ENCODE results near the gene FLRT2.

Gene FLRT2

DNA sequence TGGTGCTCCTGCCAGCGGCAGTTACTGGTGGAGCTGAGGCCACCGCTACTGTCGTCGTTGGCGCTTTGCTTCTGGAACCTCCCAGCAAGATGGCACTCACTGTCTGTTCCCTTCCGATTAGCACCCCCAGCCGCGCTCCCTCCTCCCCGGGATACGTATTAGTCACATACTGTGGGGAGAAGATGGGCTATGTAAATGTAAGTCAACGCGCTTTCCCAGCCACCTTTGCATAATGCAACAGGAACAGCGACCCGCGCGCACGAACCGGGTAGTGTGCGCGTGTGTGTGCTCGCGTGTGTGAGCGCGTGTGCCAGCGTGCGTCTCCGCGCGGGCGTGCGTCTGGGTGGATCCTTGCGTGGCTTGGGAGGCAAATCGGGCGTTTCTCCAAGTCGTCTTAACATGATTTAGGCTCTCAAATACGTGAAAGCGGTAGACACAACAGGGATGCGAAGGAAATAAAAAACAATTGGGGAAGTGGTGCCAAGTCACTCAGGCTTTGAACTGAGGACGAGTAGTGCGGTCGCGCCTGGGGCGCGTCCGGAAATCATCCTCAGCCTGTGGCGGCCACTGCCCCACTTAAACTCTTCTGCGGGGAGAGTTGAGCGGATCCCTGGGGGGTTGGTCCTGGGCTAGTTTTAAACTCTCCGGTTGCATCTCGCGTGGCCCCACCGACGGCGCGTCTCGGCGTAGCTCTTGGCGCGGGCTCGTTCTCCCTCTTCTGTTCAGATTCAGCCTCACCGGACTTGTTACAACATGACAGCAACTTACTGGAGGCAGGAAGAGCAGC, 1.8 kb downstream of the FLRT2 start:
- no peak for DNase-seq

DNA sequence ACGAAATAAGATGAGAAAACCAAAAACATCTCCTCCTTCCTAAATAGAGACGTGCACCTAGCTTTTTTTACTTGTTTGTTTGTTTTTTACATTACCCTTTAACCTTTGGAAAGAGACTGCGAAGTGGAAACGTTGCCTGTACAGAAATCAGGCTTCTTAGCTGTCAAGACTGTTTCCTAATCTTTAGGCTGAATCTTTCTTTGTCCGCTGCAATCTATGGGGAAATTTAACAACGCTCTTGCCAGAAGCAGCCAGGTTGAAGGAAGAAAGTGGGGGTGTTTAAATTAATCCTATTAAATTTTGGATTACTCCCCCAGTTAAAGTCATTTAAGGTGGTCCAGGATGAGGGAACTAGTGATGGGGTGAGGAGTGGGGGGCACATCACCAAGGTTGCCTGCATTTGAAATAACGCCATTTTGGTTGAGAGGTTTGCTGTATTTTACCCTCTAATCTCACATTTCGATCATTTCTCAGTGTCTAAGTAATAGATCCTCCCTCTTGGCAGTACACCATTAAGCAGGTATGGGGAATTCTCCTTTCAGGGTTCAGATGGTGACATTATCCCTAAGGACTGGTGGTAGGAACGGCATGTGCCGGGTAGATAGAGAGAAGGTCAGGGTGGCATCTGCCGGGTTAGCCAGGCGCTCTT, 2.6 kb downstream of the FLRT2 start:
- DNase-seq, result no peak

DNA sequence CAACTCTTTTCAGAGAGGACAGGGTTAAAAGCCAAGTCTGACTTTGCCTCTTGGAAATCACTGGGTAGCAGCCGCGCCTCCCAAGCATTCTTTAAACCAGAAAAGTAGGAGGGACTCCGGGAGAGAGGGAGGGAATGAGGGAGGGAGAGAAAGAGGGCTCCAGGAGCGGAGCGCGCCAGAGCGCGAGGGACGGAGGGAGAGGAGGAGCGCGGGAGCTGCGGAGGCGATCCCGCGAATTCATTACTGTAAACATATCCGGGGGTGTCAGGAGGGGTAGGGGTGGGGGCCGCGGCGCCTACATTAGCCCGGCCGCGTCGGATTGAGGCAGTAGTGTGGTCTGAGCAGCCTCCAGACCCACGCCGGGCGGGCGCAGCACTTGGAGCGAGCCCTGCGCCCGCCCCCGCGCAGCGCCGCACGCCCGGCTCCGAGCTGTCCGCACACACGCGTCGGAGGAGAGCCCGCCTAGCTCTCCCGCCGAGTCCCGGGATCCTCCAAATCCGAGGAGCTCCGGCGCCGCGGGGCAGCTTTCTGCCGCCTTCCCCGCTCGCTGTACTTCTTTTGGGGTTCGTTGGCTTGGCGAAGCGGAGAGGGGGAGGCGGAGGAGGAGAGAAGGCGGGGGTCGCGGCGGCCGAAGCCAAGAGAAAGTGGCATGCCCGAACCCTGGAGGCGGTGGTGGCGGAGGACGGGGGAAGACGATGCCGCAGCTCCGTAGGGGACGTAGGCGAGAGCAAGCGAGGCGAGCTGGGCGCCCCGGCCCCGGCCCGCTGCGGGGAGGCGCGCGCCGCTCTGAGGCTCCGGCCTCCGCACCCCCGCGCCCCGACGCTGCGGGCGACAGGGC, 3.3 kb downstream of the FLRT2 start:
- no peak for DNase-seq

DNA sequence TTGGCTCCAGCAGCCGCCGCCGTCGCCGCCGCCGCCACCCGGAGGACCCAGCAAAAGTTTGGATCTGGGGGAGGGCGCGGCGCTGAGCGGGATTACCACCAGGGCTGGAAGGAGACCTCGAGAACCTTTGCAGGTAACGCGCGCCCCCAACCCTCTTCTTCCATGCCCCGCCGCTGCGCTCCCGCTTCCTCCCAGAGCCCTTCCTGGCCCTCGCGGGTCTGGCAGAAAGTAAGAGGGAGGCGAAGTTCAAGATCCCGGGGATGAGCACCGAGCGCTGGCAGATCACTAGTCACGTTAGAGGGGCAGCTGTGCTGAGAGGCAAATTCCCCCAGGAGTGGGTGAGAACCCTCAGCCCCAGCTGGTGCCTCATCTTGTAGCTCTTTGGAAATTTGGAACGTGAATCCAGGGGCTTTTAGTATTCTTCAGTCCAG, 3.9 kb downstream of the FLRT2 start:
- DNase-seq, result no peak

DNA sequence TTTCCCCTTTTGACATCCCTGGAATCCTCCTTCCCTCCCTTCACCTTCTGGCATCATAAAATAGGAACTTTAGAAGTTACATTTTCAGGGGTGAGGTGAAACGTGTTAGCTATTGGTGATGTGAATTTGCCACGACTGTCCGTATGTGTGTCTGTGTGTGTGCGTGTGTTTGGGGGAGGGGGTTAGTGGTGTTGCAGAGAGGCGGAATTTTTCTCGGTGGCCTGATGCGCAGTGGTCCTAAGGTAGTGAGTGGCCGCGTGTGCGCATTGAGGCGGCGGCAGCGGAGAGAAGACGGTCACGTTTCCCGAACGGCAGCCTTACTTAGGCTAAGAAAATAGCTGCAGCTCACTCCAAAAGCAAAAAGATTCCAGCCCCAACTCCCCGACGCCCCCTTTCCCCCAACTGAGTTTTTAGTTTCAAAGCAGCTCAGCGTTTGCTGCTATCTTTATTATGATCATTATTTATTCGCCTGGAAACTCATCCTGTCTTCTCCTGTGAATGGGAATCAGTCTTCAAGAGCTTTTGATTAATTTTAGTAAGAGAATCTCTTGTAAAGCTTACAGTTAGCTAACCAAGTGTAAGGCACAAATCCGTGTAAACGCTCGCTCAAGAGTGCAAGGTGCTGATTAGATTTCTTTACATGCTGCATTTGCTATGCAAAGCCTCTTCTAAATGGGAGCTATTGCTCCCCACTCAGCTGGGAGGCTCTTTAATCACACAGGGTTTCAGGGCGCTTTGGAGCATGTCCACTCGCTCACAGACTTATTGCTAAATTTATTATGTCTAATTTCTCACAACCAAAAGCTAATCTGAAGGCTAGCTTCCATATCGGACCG, 4.7 kb downstream of the FLRT2 start:
- no peak for DNase-seq

DNA sequence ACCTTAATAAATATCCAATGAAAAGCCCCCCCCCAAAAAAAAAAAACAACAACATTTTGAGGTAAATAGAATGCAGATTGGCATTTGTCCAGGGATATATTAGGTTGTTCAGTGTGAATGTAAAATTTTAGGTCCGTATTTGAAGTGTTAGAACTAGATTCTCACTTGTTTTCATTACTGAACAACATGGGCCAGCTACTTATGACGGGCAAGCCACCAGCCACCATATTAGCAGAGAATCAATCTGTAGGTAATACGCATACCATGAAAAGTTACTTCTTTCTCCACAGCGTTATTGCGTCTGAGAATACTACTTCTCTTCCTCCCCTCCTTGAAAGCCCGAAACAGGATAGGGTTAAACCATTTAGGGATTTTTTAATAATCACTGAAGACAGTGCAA, 5.4 kb downstream of the FLRT2 start:
- no peak for DNase-seq

DNA sequence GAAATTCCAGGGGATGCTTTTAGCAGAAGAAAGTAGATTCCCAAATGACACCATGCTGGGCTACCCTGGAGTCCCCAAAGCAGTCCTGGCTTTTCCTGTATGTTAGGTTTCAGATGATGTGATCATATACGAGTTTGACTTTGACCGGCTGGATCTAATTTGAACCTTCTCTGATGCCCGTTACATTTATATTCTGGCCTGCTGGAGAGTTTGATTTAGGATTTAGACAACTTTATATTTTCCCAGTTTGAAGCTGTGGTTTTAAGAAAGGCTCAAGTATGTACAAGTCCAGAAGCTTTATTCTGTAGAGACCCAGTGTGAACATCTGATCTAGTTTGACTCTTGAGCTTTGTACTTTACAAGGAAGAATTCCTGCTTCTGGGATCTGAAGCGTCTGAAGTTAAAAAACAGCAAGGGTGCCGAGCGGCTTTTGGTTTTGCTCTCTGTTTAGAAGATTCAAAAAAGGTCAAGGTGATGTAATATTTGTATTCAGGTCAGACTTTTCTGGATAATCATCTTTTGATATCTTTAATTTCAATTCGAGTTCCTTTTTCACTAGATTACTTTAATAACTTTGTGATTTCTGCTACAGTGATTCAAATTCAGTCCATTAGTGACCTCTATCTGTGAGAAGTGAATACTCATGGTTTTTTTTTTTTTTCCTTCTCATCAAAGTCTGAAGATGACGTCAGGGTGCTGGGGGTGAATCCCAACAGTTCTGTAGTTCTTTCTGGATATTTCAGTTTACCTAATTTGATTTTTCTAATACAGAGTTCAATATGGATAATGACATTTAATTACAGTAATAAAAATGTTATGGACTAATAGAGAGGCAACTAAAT, 6.3 kb downstream of the FLRT2 start:
- DNase-seq, result no peak

DNA sequence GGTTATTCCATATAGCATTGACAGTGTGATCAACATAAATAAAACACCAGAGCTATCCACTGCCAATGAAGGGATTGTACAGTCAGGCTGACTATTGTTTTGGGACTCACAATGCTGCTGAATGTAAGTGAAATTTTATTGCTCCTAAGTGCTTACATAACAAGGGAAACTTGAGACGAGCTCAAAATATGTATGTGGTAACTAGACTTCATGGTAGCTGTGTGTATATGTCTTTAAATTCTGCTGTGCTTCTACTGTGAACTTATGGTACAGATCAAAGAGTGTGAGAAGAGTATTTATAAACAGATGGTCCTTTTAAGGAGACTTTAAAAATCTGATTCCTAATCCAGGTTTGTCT, 6.9 kb downstream of the FLRT2 start:
- DNase-seq, result no peak

DNA sequence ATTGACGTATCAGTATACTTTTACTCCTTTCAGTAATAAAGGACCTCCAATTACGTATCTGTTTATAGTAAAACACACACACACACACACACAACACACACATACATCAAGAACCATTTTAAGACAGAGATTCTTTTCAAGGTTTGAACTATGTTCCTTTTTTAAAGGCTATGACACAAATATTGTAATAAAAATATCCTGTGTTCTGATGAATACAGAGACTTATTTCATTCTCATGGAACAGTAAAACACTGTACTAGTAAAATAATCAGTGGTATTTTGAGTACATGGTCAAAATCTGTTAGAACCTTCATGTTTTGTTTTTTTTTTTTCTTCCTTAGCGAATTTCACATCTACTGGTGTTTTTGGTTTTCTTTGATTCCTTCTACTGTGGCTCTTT, 7.6 kb downstream of the FLRT2 start:
- DNase-seq, result no peak

DNA sequence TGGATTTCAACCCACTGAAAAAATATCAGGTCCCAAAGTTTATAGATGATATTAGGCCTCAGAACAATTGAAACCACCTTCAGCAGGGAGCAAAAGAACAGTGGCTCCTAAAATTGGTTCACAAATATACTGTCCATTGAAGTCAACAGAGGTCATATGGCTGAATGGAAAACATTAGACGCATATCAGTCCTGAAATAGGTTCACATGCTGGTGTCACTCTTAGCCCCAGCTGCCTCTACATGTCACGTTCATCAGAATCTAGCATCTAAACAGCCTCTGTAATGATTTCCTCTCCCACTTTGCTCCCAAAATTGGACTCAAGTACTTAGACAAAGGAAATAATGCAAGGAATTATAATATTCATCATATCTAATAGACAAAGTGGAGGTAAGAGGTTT, 8.7 kb downstream of the FLRT2 start:
- no peak for DNase-seq

DNA sequence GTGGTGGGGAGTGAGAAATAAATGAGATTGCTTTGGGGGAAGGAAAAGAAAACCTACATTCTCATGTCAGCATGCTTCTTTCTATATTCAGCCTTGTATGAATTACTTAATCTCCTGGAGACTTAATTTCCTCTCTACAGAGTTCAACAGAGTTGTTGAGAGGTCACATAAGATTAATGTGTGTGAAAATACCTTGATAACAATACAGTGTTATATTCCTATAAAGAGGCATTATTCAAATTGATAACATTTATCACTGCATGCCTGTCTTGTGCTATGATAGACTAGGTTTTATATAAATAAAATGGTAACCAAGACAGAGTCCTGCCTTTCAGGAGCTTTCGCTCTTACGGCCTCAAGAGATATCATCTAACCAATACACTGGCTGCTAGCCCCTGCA, 9.6 kb downstream of the FLRT2 start:
- DNase-seq, result no peak

DNA sequence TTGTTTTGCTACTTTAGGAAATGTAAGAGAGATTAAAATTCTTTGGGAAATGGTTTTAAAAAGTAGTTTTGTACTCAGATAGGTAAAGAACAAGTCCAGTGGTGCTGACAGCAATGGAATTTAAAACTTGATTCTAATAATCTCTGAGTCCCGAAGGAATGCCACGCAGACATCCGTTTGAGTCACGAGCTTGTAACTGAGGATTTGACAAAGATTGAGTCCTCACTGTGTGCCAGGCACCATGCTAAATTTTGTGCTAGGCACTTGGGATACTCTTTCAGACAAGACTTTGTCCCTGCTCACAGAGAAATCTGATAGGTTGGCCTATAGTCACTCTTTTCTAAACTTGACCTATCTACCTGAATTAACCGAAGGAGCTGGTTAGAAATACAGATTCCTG, 12.7 kb downstream of the FLRT2 start:
- no peak for DNase-seq

DNA sequence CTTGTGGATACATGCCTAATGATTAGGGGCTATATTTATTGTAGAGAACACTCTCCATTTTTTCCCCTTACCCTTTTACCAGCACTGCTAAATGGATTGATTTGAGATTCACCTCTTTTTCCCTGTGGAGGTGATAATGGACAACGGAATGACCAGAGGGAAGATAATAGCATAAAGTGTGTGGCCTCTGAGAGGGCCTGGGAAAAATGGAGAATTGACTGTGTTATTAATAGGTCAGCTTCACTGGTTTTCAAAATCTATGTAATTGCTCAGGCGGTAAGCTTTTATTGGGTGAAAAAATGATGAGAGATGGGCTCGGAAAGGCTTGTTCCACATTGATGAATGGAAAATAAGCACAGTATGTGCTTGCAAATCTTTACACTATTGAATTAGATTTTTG, 15.8 kb downstream of the FLRT2 start:
- no peak for DNase-seq

DNA sequence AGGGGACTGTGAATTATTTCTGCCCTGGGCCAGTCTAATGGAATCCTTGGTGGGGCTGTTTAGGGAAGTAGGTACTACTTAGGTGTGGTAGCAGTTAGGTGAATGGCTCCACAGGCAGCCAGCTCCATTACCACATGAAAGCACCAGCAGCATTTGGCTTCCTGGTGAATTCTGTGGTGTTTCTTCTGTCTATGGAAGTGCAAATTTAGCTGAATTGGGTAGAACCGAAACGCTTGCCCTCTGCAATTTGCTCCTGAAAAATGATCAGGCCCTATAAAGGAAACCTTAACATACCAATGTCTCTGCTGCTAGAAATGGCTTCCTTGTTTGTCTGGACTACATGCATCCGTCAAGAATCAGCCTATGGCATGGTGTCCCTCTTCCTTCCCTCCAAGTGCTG, 16.4 kb downstream of the FLRT2 start:
- DNase-seq, result no peak

DNA sequence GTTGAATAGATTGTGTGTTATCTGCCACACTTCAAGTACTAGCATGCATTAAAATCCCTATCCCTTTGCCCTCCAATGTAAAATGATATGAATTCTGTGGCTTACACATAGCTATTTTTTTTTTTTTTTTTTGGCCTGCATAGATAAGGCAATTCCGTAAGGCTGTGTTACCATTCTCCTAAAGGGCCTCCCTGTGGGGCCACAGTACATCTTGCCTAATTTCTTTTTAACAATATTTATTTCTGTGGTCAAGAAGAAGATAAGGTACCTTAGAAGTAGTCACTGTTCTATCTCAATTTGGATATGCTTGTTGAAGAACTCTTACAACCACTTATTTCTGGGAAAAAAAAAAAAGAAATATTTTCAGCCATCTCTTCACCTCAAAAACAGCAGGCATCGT, 19.8 kb downstream of the FLRT2 start:
- DNase-seq, result no peak

DNA sequence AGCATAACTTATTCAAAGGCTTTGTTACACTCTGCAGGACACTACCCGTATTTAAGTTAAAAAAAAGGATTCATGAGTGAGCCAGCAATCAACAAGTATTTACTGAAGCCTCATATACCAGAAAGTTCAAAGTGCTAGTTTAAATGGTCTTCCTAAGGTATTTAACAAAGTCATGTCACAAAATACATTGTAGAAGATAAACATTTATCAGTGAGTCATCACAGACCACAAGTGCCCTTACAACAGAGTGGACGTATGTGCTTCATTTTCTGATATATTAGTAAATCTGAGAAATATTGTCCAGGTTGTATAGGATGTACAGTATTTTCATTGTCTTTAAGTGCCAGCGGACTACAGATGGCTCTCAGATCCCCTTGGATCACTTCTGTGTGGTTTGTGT, 24.2 kb downstream of the FLRT2 start:
- no peak for DNase-seq

DNA sequence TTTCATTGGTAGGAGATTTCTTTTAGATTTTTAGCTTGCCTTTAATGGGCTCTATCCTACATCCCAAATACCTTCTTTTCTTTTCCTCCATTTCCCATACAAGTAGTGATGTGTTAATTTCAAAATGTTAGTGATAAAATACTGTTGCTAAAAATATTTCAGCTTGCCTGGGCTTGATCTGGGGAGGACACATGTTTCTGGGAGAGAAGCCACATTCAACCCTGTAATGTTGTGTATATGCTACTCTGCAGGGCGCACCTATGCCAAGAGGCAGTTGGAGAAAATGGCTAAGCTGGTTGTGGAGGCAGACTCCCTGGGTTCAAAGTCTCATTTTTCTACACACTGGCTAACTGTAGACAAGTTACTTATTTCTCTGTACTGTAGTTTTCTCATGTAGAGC, 26.3 kb downstream of the FLRT2 start:
- no peak for DNase-seq

DNA sequence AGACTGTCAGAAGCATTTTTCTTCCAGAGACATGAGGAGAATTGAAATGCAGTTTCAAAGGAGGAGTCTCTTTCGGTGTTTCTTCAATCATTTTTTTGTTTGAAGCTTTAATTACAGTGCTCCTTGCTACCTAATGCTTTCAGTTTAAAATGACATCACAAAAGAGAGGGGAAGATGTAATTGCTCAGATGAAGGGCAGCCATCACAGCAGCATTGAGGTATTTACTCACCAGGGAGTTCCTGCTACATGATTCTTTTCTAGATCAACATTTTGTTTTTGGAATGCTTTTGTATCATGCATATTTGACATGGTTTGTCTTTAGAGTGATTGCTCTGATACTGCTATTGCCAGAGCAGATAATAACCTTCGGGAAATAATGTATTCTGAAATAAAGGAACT, 28.6 kb downstream of the FLRT2 start:
- DNase-seq, result no peak

DNA sequence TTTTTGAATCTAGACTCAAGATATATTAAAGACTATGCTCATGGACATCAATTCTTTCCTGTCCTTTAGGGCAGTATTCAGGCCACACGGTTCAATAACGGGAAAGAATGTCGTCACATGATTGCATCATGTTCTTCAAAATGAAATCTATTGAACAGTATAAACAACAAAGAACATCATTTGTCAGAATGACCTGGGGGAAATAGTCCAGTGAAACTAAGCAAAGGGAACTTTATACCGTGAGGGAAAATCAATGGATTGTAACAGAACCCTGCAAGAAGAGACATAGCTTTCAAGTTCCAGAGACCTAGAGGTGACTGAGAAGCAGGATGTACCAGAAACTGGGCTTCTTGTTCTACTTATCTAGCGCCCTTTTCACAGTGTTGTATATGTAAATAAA, 32.7 kb downstream of the FLRT2 start:
- no peak for DNase-seq

DNA sequence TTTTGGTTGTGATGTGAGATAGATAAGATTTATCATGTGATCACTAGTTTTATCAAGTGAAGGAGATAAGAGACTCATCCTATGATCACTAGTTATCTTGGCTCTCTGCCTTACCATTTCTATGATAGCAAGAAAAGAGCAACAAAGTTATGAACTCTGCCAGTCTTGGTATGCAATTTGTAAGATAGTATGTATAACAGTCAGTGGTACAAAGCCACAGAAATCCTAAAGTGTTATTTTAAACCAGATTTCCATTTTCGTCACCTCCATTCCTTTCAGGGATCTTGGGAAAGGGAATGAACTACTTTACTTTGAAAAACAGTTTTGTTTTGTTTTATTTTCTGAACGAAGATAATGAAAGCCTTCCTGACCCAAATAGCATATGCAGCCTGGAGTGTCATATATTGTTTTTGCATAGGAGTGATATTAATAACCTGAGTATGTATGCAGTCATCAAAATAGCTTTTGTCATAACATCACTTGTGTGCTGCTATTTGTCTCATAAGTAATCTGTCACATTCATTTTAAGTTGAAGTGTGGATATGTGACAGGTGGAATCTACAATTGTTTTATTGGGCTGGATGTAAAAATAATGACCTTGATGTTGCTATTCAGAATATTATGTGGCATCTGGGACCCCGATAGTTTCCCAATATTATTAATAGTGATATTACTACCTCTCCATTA, 35.0 kb downstream of the FLRT2 start:
- no peak for DNase-seq

DNA sequence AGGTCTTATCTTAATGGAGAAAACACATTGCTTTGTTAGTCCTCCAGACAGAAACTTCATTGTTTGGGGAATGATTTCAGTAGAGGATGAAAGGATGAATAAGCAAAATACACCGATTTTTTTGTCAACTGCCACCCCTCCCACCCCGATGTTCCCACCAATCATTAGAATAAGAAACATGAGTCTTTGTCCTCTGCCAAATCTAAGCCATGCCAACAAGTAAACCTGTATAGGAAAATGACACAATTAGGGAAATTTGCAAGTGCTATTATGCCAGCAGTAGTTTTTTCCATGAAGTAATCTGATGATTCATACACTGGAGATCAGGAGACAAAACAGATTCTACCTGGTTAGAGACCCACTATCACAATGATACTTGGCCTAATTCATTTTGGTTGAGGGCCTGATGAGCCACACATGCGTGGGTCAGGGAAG, 35.9 kb downstream of the FLRT2 start:
- no peak for DNase-seq

DNA sequence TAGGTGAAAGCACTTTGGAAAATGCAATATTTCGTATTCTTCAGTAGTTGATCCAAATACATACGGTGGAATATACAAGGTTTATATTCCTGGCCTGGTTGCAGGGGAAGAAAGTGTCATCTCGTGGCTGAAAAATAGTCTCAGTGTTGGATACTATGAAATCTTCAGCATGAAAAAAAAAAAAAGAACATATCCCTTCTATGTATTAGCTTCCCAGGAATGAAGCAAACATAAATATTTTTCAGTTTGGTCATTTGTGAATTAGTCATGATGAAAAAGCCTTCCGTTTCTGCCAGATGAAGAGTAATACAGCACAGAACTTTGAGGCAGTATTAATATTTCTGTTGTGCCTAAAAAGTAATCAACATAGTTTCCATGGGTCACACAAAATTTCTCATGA, 36.7 kb downstream of the FLRT2 start:
- no peak for DNase-seq
